Sigmoid colon (tissue), 7 donors: ENCODE results near the gene CCDC57. TPM values are rescaled to one million over a fixed set of nuclear protein-coding genes. Genes with fewer than 3 reads are reported as not detected.

Source experiments
- DNase-seq: peaks from one replicate; pipeline ENCODE4 v3.0.0-alpha.2; 2019
- H3K27ac ChIP-seq, 4 donors: fragments of 200-600 bp; sonication (generic); one replicate each; pipeline ENCODE4 v1.5.1; 2016 to 2019; ENCODE audit warnings: mild to moderate bottlenecking in 1 of 4
- H3K27me3 ChIP-seq, 3 donors: fragments of 200-600 bp; sonication (generic); one replicate each; pipeline ENCODE4 v1.5.1; 2019; ENCODE audit warnings: mild to moderate bottlenecking in 1 of 3
- H3K36me3 ChIP-seq, 4 donors: fragments of 200-600 bp; sonication (generic); one replicate each; pipeline ENCODE4 v1.5.1; 2016 to 2019
- H3K4me1 ChIP-seq, 4 donors: fragments of 200-600 bp; sonication (generic); one replicate each; pipeline ENCODE4 v1.5.1; 2017 to 2019
- H3K4me3 ChIP-seq, 4 donors: fragments of 200-600 bp; sonication (generic); one replicate each; pipeline ENCODE4 v1.5.1; 2017 to 2019; ENCODE audit warnings: mild to moderate bottlenecking in 2 of 4, moderate library complexity in 1 of 4
- H3K9me3 ChIP-seq, 4 donors: fragments of 200-600 bp in 3 of 4; sonication (generic) in 3 of 4; one replicate each; pipeline versions ENCODE4 v1.5.1 to v1.6.1; 2013 to 2019
- CTCF ChIP-seq, 4 experiments: fragments of 450-650 bp in 3 of 4; fragments of 200-600 bp in 1 of 4; IDR thresholded peaks; one replicate each; pipeline ENCODE4 v1.5.1; 2016 to 2019; ENCODE audit warnings: antibody characterized with exemption in 4 of 4, mild to moderate bottlenecking in 3 of 4, moderate library complexity in 2 of 4
- EP300 ChIP-seq, 4 donors: sonication (generic); formaldehyde crosslinking; IDR thresholded peaks; one replicate each; pipeline ENCODE4 v1.6.1; 2017; ENCODE audit warnings: antibody characterized with exemption in 4 of 4
- POLR2A ChIP-seq, 2 donors: fragments of 450-650 bp; IDR thresholded peaks; one replicate each; pipeline ENCODE4 v1.6.1; 2016; ENCODE audit warnings: antibody characterized with exemption in 2 of 2, mild to moderate bottlenecking in 2 of 2, moderate library complexity in 2 of 2
- POLR2AphosphoS5 ChIP-seq, 4 donors: sonication (generic); formaldehyde crosslinking; IDR thresholded peaks; one replicate each; pipeline ENCODE4 v1.6.1; 2017; ENCODE audit warnings: antibody characterized with exemption in 4 of 4
- WGBS, 2 donors: extraction: QIAGEN DNeasy Blood & Tissue Kit; methylation state at CpG; one replicate each; pipeline ENCODE4 v1.1.7; 2013; 5-methylcytosine and 5-hydroxymethylcytosine counted together
- intact Hi-C: fragments of 100-400 bp; cut with DNase I; formaldehyde crosslinking; loops from one replicate; pipeline ENCODE4 v1.15.1; 2023
- polyA plus RNA-seq, 3 donors: library from polyadenylated mRNA; stranded (reverse); fragments of 200-250 nt; gene quantifications; one replicate each; pipeline ENCODE4 v1.2.3, GENCODE V29; 2013
- total RNA-seq, 4 donors: library from RNA; depleted of rRNA; stranded (reverse); fragments of >200 nt; gene quantifications; one replicate each; pipeline ENCODE4 v1.1.0, GENCODE V29; 2016
- donor health status: healthy with polysubstance abuse.
- donor health status: Bipolar disorder and iron deficiency.
- donor health status: healthy.

CCDC57 gene
- total and polyA plus RNA-seq, 7 donors, result 13.3 to 47.8 (median 24.4) TPM

- no peak overlapping the region for H3K27ac ChIP-seq
- peaks cover 0 to 13% (median 6%) of the 10 kb centered on the region in 4 donors for H3K4me1 ChIP-seq
- H3K36me3 ChIP-seq, result peaks cover 5 to 49% (median 6%) of the 10 kb centered on the region in 4 donors
- 91 to 92% methylated on average over 26 of the region's 26 CpGs for WGBS, 2 donors
- no peaks in the 10 kb centered on the region for H3K9me3 ChIP-seq
- TF ChIP-seq CTCF (IDR thresholded peaks at IDR 0.05), result no peak
- no peak for TF ChIP-seq POLR2A (IDR thresholded peaks at IDR 0.05)
- TF ChIP-seq EP300 (IDR thresholded peaks at IDR 0.05), result no peak
- TF ChIP-seq POLR2AphosphoS5 (IDR thresholded peaks at IDR 0.05), result no peak
- DNase-seq, result no peak
- intact Hi-C loops, result no loop called here
- no peak overlapping the region for H3K4me3 ChIP-seq
- H3K27me3 ChIP-seq, result no peaks in the 10 kb centered on the region
Measured at GRCh38 chr17:82188001-82188961, 24.4 kb downstream of the CCDC57 start.

- TF ChIP-seq POLR2A (IDR thresholded peaks at IDR 0.05) (no peak), CTCF (IDR thresholded peaks at IDR 0.05) (no peak)
- 95 to 97% methylated on average over 23 of the region's 23 CpGs for WGBS, 2 donors
Measured at GRCh38 chr17:82187500-82187899, 25.1 kb downstream of the CCDC57 start.

GRCh38 chr17:82186221-82186620 is 26.4 kb downstream of the CCDC57 start:
- H3K27me3 ChIP-seq, result no peaks in the 10 kb centered on the region
- no peaks in the 10 kb centered on the region for H3K9me3 ChIP-seq
- DNase-seq, result no peak
- intact Hi-C loops, result no loop called here
- WGBS, 2 donors, result 94 to 97% methylated on average over 15 of the region's 15 CpGs
- TF ChIP-seq CTCF (IDR thresholded peaks at IDR 0.05) (no peak), EP300 (IDR thresholded peaks at IDR 0.05) (no peak), POLR2A (IDR thresholded peaks at IDR 0.05) (no peak), POLR2AphosphoS5 (IDR thresholded peaks at IDR 0.05) (no peak)
- H3K4me1 ChIP-seq, result no peaks in the 10 kb centered on the region
- peaks cover 7 to 41% (median 8%) of the 10 kb centered on the region in 4 donors for H3K36me3 ChIP-seq
- H3K27ac ChIP-seq, result no peak overlapping the region
- H3K4me3 ChIP-seq, result no peak overlapping the region

More at GRCh38 chr17:82187500-82187899, 25.1 kb downstream of the CCDC57 start:
- DNase-seq, result no peak
- no peaks in the 10 kb centered on the region for H3K27me3 ChIP-seq
- peaks cover 7 to 48% (median 7%) of the 10 kb centered on the region in 4 donors for H3K36me3 ChIP-seq
- no peaks in the 10 kb centered on the region for H3K9me3 ChIP-seq
- H3K4me1 ChIP-seq, result peaks cover 0 to 6% (median 3%) of the 10 kb centered on the region in 4 donors
- intact Hi-C loops, result no loop called here
- H3K27ac ChIP-seq, result no peak overlapping the region
- H3K4me3 ChIP-seq, result no peak overlapping the region

GRCh38 chr17:82184761-82185160 is 27.9 kb downstream of the CCDC57 start:
- TF ChIP-seq CTCF (IDR thresholded peaks at IDR 0.05) (no peak), POLR2AphosphoS5 (IDR thresholded peaks at IDR 0.05) (no peak)
- intact Hi-C loops, result no loop called here
- Histone ChIP-seq H3K27me3 (no peaks in the 10 kb centered on the region), H3K36me3 (peaks cover 7 to 51% (median 11%) of the 10 kb centered on the region in 4 donors), H3K4me1 (no peaks in the 10 kb centered on the region), H3K27ac (no peak overlapping the region), H3K4me3 (no peak overlapping the region), H3K9me3 (no peaks in the 10 kb centered on the region)
- DNase-seq, result no peak
- WGBS, 2 donors, result 94 to 95% methylated on average over 5 of the region's 5 CpGs
